Measurements from ENCODE around the gene SMG6. TPM values are rescaled to one million over a fixed set of nuclear protein-coding genes. Genes with fewer than 3 reads are reported as not detected.
A peak's percentile ranks its signal among the peaks of the same experiment; 100 is the strongest.

The SMG6 gene
- total RNA-seq, 1 donor from 2014 or later: 19.4 TPM

DNA sequence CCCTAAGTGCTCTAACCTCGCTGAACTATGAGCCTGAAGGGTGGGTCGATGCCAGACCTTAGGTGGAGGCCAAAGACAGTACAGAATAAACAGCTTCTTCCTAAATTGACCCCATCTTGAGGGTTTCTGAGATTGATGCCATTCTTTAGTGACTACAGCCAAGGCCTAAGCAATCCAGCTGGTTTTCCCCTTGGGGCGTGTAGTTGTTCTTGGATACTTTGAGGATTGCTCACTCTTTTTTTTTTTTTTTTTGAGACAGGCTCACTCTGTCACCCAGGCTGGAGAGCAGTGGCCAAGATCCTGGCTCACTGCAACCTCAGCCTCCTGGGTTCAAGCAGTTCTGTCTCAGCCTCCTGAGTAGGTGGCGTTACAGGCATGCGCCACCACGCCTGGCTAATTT lies 259.8 kb downstream of the SMG6 start:
- no peak for DNase-seq (ENCODE audit: low read depth)
- no peak overlapping the region for H3K4me3 ChIP-seq (ENCODE audit: low read depth, low read length)
- TF ChIP-seq, protein P1, sequence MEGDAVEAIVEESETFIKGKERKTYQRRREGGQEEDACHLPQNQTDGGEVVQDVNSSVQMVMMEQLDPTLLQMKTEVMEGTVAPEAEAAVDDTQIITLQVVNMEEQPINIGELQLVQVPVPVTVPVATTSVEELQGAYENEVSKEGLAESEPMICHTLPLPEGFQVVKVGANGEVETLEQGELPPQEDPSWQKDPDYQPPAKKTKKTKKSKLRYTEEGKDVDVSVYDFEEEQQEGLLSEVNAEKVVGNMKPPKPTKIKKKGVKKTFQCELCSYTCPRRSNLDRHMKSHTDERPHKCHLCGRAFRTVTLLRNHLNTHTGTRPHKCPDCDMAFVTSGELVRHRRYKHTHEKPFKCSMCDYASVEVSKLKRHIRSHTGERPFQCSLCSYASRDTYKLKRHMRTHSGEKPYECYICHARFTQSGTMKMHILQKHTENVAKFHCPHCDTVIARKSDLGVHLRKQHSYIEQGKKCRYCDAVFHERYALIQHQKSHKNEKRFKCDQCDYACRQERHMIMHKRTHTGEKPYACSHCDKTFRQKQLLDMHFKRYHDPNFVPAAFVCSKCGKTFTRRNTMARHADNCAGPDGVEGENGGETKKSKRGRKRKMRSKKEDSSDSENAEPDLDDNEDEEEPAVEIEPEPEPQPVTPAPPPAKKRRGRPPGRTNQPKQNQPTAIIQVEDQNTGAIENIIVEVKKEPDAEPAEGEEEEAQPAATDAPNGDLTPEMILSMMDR (conservative IDR thresholded peaks at IDR 0.05; ENCODE audit: low read depth, low read length): no peak

DNA sequence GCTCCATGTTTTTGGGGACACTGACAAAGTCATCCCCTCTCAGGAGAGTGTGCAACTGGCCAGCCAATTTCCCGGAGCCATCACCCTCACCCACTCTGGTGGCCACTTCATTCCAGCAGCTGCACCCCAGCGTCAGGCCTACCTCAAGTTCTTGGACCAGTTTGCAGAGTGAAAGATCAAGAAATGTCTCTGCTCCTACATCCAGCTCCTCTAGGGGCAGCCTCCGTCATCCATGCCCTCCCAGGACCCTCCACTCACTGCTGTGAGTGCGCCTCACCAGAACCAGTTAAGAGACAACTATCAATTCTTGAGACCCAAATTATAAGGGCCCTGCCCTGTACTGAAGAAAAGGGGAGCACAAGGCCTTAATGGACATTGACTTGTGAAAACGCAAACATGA lies 260.7 kb downstream of the SMG6 start:
- peak overlapping the region; percentile 74 for H3K4me3 ChIP-seq (ENCODE audit: low read depth, low read length)
- TF ChIP-seq, protein P1 (conservative IDR thresholded peaks at IDR 0.05; ENCODE audit: low read depth, low read length): no peak
- DNase-seq (ENCODE audit: low read depth): no peak

DNA sequence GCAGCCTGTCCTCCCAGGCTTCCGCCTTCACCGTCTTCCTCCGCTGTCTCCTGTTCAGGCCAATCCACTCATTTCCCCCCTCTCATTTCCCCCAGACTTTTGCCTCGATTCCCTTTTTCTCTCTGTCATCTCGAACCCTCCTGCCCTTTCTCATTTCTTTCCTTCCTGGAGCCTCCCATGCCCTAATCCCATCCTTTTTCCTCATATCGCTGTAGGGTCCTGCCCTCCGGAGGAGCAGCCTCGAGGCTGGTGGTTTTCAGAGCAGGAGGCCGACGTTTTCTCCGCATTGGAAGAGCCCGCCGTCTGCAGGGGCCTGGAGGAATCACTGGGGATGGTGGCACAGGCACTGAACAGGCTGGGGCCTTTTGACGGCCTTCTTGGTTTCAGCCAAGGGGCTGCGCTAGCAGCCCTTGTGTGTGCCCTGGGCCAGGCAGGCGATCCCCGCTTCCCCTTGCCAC lies 261.2 kb downstream of the SMG6 start:
- DNase-seq (ENCODE audit: low read depth): no peak
- peak overlapping the region; percentile 74 for H3K4me3 ChIP-seq (ENCODE audit: low read depth, low read length)
- TF ChIP-seq, protein P1 (conservative IDR thresholded peaks at IDR 0.05; ENCODE audit: low read depth, low read length): peak; percentile 41

DNA sequence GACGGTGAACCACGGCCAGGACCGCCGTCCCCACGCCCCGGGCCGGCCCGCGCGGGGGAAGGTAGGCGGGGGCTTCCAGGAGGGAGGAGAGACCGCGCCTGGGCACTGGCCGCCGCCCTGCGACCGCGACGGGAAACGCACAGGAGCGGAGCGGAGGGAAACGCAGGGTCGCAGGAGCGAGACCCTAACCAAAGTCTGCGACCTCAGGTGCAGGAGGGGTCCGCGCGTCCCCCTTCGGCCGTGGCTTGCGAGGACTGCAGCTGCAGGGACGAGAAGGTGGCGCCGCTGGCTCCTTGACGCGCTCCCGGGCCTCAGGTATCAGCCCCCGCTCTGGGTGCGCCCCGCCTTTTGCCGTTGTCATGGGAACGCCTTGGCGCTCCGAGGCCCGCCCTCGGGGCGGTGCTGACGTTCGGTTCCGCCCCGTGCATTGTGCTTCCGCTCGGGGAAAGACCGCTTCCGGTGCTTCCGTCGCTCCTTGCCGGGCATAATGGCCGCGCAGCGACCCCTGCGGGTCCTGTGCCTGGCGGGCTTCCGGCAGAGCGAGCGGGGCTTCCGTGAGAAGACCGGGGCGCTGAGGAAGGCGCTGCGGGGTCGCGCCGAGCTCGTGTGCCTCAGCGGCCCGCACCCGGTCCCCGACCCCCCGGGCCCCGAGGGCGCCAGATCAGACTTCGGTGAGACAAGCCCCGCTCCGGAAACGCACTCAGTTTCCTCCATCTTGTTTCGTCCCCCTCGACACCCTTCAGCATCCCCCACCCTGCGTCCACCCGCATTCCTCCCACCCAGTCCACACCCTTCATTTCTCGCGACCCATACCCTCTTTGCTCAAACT lies 261.8 kb downstream of the SMG6 start, which contains the start of gene OVCA2:
Gene OVCA2 (plus strand): TSS at position 462 of the 829 bp plus-strand sequence. CDS start 26 bp downstream, at position 488.
- TF ChIP-seq, protein P1 (conservative IDR thresholded peaks at IDR 0.05; ENCODE audit: low read depth, low read length): peak; percentile 59
- no peak for DNase-seq (ENCODE audit: low read depth)
- peak within 1 kb of the TSS; percentile 74 for H3K4me3 ChIP-seq (ENCODE audit: low read depth, low read length)

DNA sequence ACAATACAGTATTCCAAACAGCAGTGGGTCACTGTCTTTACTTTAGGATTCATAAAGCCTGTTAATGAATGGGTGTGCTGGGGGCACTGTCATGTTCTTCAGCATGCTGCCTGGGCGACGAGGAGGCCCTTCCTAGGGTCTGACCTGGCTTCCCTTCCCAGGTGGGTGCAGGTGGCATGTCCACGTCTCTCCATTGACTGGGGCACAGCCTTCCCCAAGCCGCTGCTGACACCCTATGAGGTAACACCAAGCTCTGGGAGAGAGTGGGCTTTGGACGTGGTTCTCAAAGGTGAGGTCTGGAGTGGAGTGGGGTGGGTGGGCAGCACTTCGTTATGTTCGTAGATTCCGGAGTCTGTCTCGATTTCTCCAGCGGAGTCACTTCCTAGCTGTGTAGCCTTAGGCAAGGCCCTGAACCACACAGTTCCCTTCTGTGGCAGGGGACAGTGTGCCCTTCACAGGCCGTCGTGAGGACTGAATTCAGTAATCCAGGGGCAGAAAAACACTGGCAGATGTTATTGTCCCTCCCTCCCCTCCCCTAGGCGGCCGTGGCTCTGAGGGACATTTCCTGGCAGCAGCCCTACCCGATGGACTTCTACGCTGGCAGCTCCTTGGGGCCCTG lies 262.5 kb downstream of the SMG6 start:
- TF ChIP-seq, protein P1 (conservative IDR thresholded peaks at IDR 0.05; ENCODE audit: low read depth, low read length): no peak
- H3K4me3 ChIP-seq (ENCODE audit: low read depth, low read length): peak overlapping the region; percentile 74

DNA sequence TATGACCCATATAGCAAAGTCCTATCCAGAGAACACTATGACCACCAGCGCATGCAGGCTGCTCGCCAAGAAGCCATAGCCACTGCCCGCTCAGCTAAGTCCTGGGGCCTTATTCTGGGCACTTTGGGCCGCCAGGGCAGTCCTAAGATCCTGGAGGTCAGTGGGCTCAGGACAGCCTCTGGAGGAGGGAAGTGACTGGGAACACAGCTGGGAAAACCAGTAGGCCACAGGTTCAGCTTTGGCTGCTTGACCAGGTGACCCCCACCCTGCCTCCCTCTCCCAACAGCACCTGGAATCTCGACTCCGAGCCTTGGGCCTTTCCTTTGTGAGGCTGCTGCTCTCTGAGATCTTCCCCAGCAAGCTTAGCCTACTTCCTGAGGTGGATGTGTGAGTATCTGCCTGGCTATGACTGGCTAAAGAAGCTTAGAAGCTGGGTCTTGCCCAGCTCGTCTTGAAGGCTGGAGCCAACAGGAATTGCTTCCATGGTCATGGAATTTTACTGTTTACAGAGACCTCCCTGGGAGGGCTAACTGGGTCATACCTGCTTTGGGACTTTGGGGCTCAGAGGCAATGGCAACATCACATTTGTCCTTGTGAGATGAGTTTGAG lies 263.3 kb downstream of the SMG6 start:
- DNase-seq (ENCODE audit: low read depth): no peak
- TF ChIP-seq, protein P1 (conservative IDR thresholded peaks at IDR 0.05; ENCODE audit: low read depth, low read length): no peak
- H3K4me3 ChIP-seq (ENCODE audit: low read depth, low read length): no peak overlapping the region

More for the DNA sequence above, 262.5 kb downstream of the SMG6 start:
- DNase-seq (ENCODE audit: low read depth): no peak
